ENCODE data around the gene EBF4.

Gene EBF4

GRCh38 chr20:2745060-2745910, 52.7 kb downstream of the EBF4 start:
- no peak for DNase-seq

- DNase-seq = no peak
Observed at GRCh38 chr20:2745936-2746635, 53.5 kb downstream of the EBF4 start.

GRCh38 chr20:2746636-2747265, 54.2 kb downstream of the EBF4 start:
- DNase-seq = no peak

GRCh38 chr20:2747676-2748235, 55.2 kb downstream of the EBF4 start:
- no peak for DNase-seq

GRCh38 chr20:2748551-2749342, 56.2 kb downstream of the EBF4 start:
- DNase-seq = no peak

GRCh38 chr20:2749343-2749950, 56.9 kb downstream of the EBF4 start:
- no peak for DNase-seq

- no peak for DNase-seq
Observed at GRCh38 chr20:2749951-2750490, 57.4 kb downstream of the EBF4 start.

GRCh38 chr20:2750491-2751251, 58.1 kb downstream of the EBF4 start:
- no peak for DNase-seq

GRCh38 chr20:2751347-2751877, 58.8 kb downstream of the EBF4 start:
- no peak for DNase-seq

GRCh38 chr20:2751878-2752566, 59.4 kb downstream of the EBF4 start:
- no peak for DNase-seq

GRCh38 chr20:2752567-2753460, 60.2 kb downstream of the EBF4 start:
- no peak for DNase-seq

- DNase-seq = no peak
Observed at GRCh38 chr20:2753461-2754040, 61.0 kb downstream of the EBF4 start.

GRCh38 chr20:2754424-2754823, 61.8 kb downstream of the EBF4 start:
- DNase-seq = no peak

- no peak for DNase-seq
Observed at GRCh38 chr20:2755451-2756055, 63.0 kb downstream of the EBF4 start.

GRCh38 chr20:2756056-2756611, 63.6 kb downstream of the EBF4 start:
- peak; percentile 9 for DNase-seq

- DNase-seq = no peak
Observed at GRCh38 chr20:2757001-2757400, 64.4 kb downstream of the EBF4 start.

GRCh38 chr20:2757969-2758368, 65.4 kb downstream of the EBF4 start:
- DNase-seq = no peak

- DNase-seq = no peak
Observed at GRCh38 chr20:2759143-2759542, 66.6 kb downstream of the EBF4 start.

Data from NK-92 treated with Interleukin-12 subunit alpha and Interleukin-12 subunit beta, amount 100 ng/mL, for 24 hours (cell line).